ENCODE measurements around the gene RIOK2. TPM values are rescaled to one million over a fixed set of nuclear protein-coding genes. Genes with fewer than 3 reads are reported as not detected.

Gene RIOK2
- polyA plus RNA-seq, 1 of the 3 experiments (the other 2 are of a cell fraction): 5.9 TPM

DNA sequence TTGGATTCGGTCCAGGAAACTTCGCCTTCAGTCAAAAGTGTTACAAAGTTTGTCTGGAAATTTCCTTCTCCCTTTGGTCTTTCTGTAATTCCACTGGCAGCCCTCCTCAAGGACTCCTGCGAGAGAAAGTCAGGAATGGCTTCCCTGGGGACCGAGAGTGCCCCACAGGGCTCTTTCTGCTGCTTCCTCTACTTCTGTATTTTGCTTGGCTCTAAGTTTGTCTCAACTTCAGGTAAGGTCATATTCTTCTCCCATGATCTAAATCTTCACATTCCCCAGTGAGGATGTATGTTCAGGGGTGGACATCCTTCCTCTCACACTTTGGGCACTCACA, 10.3 kb upstream of the RIOK2 start:
- H3F3A ChIP-seq (replicated peaks; ENCODE audit: insufficient read depth): no peaks in the 10 kb centered on the region
- H3K27me3 ChIP-seq (ENCODE audit: insufficient read depth): no peaks in the 10 kb centered on the region
- no peak for DNase-seq
- TF ChIP-seq RXRA (IDR thresholded peaks at IDR 0.05; ENCODE audit: borderline replicate concordance, low read depth): no peak
- TF ChIP-seq GABPA (IDR thresholded peaks at IDR 0.05; ENCODE audit: low read depth): no peak
- TF ChIP-seq, protein P1, sequence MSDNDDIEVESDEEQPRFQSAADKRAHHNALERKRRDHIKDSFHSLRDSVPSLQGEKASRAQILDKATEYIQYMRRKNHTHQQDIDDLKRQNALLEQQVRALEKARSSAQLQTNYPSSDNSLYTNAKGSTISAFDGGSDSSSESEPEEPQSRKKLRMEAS (IDR thresholded peaks at IDR 0.05; ENCODE audit: low read depth): no peak
- TF ChIP-seq, protein P2, sequence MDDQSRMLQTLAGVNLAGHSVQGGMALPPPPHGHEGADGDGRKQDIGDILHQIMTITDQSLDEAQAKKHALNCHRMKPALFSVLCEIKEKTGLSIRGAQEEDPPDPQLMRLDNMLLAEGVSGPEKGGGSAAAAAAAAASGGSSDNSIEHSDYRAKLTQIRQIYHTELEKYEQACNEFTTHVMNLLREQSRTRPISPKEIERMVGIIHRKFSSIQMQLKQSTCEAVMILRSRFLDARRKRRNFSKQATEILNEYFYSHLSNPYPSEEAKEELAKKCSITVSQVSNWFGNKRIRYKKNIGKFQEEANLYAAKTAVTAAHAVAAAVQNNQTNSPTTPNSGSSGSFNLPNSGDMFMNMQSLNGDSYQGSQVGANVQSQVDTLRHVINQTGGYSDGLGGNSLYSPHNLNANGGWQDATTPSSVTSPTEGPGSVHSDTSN (IDR thresholded peaks at IDR 0.05): no peak
- TF ChIP-seq, protein P3, sequence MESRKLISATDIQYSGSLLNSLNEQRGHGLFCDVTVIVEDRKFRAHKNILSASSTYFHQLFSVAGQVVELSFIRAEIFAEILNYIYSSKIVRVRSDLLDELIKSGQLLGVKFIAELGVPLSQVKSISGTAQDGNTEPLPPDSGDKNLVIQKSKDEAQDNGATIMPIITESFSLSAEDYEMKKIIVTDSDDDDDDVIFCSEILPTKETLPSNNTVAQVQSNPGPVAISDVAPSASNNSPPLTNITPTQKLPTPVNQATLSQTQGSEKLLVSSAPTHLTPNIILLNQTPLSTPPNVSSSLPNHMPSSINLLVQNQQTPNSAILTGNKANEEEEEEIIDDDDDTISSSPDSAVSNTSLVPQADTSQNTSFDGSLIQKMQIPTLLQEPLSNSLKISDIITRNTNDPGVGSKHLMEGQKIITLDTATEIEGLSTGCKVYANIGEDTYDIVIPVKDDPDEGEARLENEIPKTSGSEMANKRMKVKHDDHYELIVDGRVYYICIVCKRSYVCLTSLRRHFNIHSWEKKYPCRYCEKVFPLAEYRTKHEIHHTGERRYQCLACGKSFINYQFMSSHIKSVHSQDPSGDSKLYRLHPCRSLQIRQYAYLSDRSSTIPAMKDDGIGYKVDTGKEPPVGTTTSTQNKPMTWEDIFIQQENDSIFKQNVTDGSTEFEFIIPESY (IDR thresholded peaks at IDR 0.05; ENCODE audit: borderline replicate concordance, low read depth): no peak
- no peak for TF ChIP-seq FOSL2 (IDR thresholded peaks at IDR 0.05; ENCODE audit: borderline replicate concordance, low read depth)
- no peak for TF ChIP-seq YY1 (IDR thresholded peaks at IDR 0.05; ENCODE audit: low read depth)
- no peak for TF ChIP-seq NRF1 (IDR thresholded peaks at IDR 0.05; ENCODE audit: low read depth, low read length)
- TF ChIP-seq FOXJ3 (CRISPR knock-in tag; IDR thresholded peaks at IDR 0.05): no peak
- TF ChIP-seq SIN3A (IDR thresholded peaks at IDR 0.05; ENCODE audit: borderline replicate concordance, low read depth, low read length): no peak
- no peak for TF ChIP-seq EZH2phosphoT487 (IDR thresholded peaks at IDR 0.05; ENCODE audit: borderline replicate concordance, low read depth)
- no peak for TF ChIP-seq CHD2 (IDR thresholded peaks at IDR 0.05; ENCODE audit: low read length, partially characterized antibody)
- TF ChIP-seq, protein P4, sequence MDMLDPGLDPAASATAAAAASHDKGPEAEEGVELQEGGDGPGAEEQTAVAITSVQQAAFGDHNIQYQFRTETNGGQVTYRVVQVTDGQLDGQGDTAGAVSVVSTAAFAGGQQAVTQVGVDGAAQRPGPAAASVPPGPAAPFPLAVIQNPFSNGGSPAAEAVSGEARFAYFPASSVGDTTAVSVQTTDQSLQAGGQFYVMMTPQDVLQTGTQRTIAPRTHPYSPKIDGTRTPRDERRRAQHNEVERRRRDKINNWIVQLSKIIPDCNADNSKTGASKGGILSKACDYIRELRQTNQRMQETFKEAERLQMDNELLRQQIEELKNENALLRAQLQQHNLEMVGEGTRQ (IDR thresholded peaks at IDR 0.05; ENCODE audit: borderline replicate concordance, low read depth, low read length): no peak
- TF ChIP-seq ELF1 (IDR thresholded peaks at IDR 0.05): no peak
- 73% methylated on average over 4 of the region's 4 CpGs for WGBS (ENCODE audit: low lambda C conversion rate)
- H3K9me2 ChIP-seq: no peaks in the 10 kb centered on the region
- H3K36me3 ChIP-seq (replicated peaks in 1 of 2; ENCODE audit: control insufficient read depth in 1 of 2, insufficient read depth in 2 of 2, low read length in 1 of 2): no peaks in the 10 kb centered on the region
- H4K20me1 ChIP-seq (ENCODE audit: insufficient read depth): no peaks in the 10 kb centered on the region
- no peaks in the 10 kb centered on the region for H3K79me2 ChIP-seq (ENCODE audit: insufficient read depth)
- H3K9ac ChIP-seq: no peak overlapping the region
- ChIA-PET CTCF (no interaction called here), POLR2A (interaction anchor here (1.5 kb wide), 1 partner anchor 10 kb away, joined by 3 read pairs; the partner anchor contains the start of gene RIOK2)
- peaks cover 0 to 3% of the 10 kb centered on the region in 2 experiments; a peak in 1 of 4 replicates for H3K4me1 ChIP-seq (ENCODE audit: control insufficient read depth in 1 of 2, insufficient read depth in 2 of 2, low read depth in 1 of 2, low read length in 1 of 2)
- H3K4me3 ChIP-seq (ENCODE audit: low read depth in 2 of 2, low read length in 1 of 2): no peak overlapping the region
- H2AFZ ChIP-seq (ENCODE audit: low read depth): no peak overlapping the region
- no peak overlapping the region for H3K4me2 ChIP-seq
- H3K27ac ChIP-seq (ENCODE audit: low read depth in 2 of 2, low read length in 1 of 2): no peak overlapping the region
- H3K9me3 ChIP-seq: no peaks in the 10 kb centered on the region
